HG03175 (cell line): ENCODE data around the gene TNS2.

Experiments
- ATAC-seq: cut with Tn5 transposase; IDR thresholded peaks from one replicate; pipeline ENCODE4 v1.9.1; 2021; ENCODE audit warnings: mild to moderate bottlenecking, moderate library complexity; ENCODE audit not compliant: unreplicated experiment

TNS2 gene

GRCh38 chr12:53057816-53058500 lies 8.1 kb downstream of the TNS2 start:
- no peak for ATAC-seq

GRCh38 chr12:53058674-53059433 lies 9.0 kb downstream of the TNS2 start:
- ATAC-seq, result no peak

DNA sequence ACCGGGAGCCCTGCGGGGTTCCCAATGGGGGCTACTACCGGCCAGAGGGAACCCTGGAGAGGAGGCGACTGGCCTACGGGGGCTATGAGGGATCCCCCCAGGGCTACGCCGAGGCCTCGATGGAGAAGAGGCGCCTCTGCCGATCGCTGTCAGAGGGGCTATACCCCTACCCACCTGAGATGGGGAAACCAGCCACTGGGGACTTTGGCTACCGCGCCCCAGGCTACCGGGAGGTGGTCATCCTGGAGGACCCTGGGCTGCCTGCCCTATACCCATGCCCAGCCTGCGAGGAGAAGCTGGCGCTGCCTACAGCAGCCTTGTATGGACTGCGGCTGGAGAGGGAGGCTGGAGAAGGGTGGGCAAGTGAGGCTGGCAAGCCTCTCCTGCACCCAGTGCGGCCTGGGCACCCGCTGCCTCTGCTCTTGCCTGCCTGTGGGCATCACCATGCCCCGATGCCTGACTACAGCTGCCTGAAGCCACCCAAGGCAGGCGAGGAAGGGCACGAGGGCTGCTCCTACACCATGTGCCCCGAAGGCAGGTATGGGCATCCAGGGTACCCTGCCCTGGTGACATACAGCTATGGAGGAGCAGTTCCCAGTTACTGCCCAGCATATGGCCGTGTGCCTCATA lies 9.7 kb downstream of the TNS2 start:
- no peak for ATAC-seq

DNA sequence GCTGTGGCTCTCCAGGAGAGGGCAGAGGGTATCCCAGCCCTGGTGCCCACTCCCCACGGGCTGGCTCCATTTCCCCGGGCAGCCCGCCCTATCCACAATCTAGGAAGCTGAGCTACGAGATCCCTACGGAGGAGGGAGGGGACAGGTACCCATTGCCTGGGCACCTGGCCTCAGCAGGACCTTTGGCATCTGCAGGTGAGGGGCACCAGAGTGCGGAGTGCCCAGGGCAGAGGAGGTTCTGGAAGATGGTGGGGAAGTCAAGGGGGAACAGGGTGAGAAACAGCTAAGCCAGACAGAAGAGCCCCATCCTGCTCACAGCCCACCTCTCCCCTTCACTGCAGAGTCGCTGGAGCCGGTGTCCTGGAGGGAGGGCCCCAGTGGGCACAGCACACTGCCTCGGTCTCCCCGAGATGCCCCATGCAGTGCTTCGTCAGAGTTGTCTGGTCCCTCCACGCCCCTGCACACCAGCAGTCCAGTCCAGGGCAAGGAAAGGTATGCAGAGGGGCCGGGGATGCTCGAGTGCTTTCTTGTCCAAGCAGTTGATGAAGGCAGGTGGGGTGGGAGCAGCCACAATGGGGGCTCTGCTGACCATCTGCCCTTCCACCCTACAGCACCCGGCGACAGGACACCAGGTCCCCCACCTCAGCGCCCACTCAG lies 10.3 kb downstream of the TNS2 start:
- no peak for ATAC-seq

DNA sequence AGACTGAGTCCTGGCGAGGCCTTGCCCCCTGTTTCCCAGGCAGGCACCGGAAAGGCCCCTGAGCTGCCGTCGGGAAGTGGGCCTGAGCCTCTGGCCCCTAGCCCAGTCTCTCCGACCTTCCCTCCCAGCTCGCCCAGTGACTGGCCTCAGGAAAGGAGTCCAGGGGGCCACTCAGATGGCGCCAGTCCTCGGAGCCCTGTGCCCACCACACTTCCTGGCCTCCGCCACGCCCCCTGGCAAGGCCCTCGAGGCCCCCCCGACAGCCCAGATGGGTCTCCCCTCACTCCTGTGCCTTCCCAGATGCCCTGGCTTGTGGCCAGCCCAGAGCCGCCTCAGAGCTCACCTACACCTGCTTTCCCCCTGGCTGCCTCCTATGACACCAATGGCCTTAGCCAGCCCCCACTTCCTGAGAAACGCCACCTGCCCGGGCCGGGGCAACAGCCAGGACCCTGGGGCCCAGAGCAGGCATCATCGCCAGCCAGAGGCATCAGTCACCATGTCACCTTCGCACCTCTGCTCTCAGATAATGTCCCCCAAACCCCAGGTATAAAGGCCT lies 10.9 kb downstream of the TNS2 start:
- no peak for ATAC-seq

DNA sequence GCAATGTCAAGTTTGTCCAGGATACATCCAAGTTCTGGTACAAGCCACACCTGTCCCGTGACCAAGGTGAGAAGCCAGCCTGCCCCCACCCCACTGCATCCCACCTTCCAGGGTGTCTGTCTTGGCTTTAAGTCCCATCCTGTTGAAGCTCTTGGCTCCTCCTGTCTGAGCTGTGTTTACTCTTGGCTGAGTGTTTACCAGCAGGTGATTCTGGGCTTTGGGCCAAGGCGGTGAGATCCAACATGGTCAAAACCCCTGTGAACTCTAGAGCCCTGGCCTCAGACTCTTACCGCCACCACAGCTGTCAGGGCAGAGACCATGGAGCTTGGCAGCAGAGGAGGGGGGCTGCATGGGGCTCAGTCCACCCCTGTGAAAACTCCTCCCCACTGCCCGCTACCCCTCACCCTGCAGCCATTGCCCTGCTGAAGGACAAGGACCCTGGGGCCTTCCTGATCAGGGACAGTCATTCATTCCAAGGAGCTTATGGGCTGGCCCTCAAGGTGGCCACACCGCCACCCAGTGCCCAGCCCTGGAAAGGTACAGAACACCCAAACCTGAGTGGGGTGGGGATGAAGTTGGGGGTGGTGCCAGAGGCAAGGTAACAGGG lies 11.6 kb downstream of the TNS2 start:
- no peak for ATAC-seq

DNA sequence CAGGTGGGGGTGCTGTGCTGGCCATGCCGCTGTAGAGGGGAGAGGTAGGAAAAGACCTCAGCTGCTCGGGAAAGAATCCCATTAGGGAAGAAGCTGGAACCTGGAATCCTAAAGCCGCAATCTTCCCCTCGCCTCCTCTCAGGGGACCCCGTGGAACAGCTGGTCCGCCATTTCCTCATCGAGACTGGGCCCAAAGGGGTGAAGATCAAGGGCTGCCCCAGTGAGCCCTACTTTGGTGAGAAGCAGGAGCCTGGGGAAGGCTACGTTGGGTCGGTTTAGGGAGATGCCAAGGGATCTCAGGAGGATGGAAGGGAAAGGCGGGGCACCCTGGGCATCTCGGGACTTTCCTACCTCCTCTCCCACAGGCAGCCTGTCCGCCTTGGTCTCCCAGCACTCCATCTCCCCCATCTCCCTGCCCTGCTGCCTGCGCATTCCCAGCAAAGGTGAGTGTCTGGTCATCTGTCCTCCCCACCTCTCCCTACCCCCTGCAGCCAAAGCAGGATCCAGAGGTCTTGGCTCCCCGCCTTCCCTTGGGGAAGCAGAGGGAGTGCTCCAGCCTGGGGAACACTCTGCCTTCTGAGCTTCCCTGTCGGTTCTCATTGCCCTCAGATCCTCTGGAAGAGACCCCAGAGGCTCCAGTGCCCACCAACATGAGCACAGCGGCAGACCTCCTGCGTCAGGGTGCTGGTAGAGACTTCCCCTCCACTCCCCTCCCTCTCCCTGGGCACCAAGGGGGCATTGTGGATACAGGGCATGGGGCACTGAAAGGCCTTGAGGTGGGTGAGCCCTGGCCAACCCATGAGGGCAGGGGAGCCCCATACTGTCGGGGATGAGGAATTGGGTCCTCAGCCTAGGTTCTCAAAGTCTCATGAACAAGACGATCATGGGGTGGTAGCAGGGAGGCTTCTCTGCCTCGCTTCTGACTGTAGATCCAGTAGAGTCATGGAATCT lies 12.4 kb downstream of the TNS2 start:
- ATAC-seq, result no peak

DNA sequence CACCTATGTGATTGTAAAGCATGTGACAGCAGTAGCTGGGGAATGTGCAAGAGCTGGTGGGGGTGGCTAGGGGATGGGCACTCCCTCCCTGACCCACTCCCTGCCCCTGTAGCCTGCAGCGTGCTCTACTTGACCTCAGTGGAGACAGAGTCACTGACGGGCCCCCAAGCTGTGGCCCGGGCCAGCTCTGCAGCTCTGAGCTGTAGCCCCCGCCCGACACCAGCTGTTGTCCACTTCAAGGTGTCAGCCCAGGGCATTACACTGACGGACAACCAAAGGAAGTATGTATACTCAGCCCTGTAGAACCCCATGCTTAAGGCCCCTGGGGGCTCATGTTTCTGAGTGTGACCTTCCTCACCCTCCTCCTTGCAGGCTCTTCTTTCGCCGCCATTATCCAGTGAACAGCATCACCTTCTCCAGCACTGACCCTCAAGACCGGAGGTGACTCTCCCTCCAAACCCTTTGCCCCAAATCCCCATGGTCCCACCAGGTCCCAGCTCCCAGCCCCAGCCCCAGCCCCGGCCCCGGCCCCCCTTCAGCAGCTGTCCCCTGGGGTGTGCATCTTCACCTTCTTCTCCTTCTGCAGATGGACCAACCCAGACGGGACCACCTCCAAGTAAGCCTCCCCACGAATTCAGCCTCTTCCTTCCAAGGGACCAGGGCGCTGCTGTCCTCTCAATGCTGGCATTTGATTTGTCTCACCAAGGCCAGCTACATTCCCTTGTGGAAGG lies 13.3 kb downstream of the TNS2 start:
- ATAC-seq, result no peak

GRCh38 chr12:53063708-53064612 lies 14.1 kb downstream of the TNS2 start:
- no peak for ATAC-seq

GRCh38 chr12:53064613-53065436 lies 15.0 kb downstream of the TNS2 start:
- no peak for ATAC-seq

- no peak for ATAC-seq
These were observed 15.6 kb downstream of the TNS2 start for GRCh38 chr12:53065470-53065869.

GRCh38 chr12:53065975-53066931 lies 16.4 kb downstream of the TNS2 start:
- ATAC-seq, result no peak

- no peak for ATAC-seq
These were observed 17.5 kb downstream of the TNS2 start for GRCh38 chr12:53067074-53067992.

- no peak for ATAC-seq
These were observed 18.3 kb downstream of the TNS2 start for GRCh38 chr12:53067993-53068770.
